HS-5 (cell line): ENCODE measurements around the gene ADIPOR2.

Experiments used
- DNase-seq: peaks from one replicate; pipeline ENCODE4 v3.0.0-alpha.2; 2012; ENCODE audit warnings: low read depth

The ADIPOR2 gene

DNA sequence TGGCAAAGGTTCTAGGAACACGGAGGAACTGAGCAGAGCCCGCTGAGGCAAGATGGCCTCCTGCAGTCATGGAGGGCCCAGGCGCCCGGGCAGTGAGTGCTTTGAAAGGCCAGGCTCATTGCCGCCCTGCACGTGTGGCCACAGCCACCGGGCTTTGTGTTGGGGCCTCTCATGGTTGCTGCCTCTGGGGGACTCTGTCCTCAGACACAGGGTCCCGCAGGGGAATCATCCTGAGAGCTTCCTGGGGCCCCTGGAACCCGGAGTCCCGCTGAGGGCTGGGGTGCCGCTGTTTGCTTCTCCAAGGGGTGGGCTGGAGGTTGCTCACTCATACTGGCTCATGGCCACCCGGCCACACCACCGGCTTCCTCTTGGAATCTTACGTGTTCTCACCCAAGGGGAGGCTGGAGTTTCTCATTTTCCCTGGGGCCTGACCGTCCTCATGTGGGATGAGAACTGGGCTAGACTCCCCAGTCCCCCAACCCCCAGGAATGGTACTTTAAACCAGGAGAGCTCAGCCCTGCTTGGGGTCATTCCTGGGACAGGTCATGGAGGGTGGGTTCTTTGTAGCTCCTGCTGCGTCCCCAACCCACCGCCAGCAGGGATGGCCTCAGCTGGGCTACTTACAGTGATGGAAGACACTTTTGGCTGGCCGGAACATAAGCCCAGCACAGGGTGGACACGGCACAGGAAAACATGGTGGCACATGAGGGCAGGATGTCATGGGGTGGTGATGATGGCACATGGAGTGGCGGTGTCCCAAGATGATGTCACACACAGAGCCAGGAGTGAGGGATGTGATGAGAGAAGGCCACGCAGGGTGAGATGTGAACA is 108.4 kb downstream of the ADIPOR2 start:
- DNase-seq: no peak

DNA sequence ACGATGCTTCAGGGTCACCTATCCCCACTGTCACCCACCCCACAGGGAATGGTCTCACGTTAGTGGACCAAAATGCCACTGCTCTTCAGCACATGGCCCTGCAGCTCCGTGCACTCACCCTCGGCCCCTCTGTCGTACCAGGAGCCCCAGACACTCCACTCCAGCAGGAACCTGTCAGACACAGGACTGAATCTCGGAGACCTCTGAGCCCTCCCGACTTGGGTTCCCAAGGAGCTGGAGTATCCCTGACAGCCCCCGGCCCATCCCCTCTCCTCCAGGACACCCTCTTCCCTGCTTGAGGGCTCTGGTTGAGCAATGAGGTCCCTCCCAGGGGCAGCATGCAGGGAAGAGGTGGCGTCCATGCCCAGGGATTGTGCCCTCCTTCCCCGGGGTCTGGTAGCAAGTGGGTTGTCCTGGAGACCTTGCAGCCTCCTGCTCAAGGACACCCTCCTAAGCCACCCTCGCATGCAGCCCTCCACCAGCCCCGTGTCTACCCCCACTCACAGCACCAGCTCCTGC is 109.1 kb downstream of the ADIPOR2 start:
- no peak for DNase-seq

DNA sequence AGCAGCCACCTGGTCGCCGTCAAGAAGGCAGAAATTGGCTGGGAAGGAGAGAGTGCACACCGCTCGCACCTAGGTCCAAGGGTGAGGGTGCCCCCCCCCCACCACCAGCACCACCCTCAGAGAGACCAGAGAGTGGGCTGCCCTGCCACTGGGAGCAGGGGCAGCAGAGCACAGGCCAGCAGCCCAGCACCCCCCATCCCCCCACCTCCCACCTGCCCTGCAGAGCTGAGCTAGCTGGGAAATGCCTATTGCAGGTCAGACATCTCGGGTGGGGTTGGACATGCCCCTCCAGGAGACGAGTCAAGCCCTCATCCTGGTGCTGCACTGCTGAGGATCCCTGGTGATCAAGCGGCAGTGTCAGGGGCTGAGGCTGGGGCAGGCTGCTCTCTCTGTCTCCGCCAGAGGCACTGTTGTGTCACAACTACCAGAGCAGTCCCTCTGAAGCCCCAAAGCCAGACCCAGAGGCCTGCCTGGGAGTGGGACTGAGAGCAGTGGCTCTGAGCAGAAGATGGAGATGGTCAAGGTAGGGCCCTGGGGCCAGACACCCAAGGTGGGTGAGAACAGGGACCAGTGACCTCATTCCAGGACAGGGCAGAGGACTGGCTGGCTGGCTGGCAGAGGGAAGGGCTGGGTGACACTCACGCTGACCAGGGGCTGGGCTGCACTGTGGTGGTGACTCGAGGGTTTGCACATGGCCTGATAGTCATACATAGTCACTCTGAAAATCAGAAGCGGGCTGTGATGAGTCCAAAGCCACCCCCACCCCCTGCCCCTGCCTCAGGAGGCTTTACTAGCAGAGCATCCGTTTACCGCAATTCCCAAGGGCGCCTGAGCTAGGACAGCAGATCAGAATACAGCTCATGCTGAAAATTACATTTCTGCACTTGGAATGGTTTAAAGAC is 109.8 kb downstream of the ADIPOR2 start:
- DNase-seq: no peak

DNA sequence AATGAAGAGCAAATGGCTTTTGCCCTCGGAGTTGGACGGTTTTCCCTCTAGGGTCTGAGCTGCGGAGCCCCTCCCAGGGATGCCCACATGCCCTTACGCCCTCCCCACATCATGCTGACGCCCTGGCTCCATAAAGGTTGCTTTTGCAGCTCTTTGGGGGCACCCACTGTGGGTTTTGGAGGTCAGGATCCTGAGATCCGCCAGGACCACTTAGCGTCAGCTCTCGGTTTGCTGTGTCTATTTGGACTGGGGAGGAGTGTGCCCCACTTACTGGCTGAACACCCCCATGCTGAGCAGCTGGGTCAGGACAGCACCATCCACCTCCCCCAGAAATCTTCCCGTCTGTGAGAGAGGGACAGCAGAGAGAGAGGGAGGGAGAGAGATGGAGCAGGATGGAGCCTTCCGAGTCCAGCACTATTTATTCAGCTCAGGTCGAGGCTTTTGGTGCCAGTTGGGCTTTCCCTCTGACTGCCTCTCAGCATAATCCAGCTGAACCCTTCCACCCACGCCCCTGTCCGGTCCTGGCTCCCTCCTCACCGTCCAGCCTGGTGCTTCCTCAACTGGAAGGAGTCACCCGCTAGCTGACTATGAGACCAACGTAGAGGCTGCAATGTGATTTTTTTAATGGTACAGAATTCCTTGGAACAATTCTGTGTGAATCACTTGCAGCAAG is 110.6 kb downstream of the ADIPOR2 start:
- no peak for DNase-seq

DNA sequence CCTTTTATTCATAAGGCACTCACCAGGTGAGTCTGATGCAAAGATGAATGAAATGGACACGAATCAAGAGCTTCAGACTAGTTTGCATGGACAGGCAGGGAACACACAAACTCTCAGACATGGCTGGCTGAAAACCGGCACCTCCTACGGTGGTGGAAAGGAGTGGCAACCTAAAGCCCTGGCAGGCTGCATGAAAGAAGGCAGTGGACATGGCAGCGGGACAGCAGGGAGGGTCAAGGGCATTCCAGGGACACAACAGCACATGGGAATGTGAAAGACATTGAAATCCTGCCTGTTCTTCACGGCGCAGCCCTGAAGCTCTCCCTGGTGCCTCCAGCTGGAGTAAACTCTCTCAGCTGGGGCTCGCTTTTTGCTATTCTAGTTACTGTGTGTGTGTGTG is 112.9 kb downstream of the ADIPOR2 start:
- DNase-seq: no peak

DNA sequence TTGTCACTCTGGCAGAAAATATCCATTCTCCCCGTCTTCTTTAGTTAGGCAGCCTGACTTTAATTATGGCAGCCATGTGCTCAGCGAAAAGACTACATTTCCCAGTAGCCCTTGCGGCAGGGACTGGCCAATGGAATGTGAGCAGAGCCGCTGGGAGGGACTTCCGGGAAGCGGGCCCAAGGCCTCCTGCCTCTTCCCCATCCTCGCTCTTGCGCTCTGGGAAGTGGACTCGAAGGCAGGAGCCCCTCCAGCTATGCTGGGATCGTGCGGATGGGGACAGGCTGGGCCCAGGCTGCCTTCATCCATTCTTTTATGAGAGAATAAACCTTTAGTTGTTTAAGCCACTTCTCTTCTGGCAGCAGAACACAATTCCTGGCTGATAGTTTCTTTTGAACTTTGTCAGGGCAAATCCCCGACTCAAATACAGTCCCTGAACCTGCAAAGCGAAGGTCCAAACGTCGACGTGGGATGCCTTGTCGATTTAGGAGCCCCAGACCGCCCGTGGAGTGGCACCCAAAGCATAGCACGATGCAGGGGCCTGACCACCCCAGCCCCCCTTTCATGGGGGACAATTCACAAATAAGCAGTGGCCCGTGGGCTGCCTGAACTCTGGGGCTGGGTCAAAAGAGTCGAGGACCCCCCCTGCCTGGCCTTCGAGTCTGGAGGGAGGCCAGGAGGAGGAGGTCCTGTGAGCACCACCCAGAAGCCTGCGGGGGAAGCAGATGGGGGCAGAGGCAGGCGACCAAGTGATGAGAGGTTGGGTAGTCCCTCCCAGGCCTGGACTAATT is 113.9 kb downstream of the ADIPOR2 start:
- DNase-seq: peak; percentile 54

DNA sequence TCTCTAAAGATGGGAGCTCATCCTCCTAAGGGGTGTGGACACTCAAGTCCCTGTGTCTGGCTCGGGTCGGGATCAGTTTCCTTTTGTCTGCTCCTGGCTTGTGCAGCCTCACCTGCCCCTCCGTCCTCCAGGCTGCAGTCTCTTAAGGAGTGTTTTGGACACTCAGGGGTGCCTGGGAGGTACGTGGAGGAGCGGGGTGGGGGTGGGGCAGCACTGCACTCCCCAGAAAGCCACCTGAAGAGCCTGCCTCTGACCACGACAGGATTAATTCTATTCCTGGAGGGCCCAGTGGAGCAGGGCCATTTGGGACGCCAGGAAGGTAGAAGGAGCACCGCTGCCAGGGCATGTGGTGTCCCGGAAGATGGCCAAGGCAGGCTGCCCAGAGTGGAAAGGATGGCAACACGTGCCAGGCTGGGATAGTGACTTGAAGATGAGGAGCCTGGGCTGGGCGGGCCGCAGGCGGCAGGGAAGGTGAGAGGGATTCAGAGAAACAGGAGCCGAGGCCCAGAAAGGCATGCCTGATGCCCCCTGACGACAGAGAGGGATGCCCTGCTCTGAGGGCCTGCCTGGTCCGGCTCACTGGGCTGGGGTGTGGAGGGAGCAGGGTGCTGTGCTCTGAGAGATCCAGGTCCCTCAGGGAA is 114.7 kb downstream of the ADIPOR2 start:
- DNase-seq: no peak

DNA sequence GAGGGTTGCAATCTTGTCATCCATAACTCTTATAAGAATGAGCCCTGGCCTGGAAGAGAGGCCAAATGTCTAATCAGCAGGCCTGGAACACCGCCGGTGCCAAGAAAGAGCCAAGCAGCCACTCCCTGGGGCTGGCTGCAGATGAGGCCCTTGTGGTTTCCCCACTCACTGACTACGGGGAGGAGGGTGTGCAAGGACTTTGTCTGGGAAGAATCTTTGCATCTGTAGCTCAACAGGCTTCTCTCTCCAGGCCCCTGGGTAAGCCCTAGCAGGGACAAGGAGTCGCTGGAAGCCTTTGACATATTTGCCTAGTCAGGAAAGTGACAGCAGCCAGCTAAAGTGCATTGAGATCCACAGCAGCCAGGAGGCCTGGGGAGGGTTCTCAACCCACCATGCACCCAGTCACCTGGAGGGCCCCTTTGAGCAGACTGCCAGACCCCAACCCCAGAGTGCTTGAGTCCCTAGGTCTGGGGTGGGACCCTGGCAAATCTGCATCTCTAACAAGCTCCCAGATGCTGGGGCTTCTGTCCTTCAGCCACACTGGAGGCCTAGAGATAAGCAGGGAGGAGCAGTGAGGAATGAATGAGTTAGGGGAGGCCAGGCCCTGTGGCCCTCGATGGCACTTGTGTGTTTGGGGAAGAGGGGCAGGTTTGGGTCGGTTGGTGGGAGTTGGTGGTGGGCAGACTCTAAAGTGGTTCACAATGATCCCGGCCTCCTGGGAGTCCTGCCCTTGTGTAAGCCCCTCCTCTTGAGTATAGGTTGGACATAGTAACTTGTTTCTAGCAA is 115.6 kb downstream of the ADIPOR2 start:
- DNase-seq: no peak

DNA sequence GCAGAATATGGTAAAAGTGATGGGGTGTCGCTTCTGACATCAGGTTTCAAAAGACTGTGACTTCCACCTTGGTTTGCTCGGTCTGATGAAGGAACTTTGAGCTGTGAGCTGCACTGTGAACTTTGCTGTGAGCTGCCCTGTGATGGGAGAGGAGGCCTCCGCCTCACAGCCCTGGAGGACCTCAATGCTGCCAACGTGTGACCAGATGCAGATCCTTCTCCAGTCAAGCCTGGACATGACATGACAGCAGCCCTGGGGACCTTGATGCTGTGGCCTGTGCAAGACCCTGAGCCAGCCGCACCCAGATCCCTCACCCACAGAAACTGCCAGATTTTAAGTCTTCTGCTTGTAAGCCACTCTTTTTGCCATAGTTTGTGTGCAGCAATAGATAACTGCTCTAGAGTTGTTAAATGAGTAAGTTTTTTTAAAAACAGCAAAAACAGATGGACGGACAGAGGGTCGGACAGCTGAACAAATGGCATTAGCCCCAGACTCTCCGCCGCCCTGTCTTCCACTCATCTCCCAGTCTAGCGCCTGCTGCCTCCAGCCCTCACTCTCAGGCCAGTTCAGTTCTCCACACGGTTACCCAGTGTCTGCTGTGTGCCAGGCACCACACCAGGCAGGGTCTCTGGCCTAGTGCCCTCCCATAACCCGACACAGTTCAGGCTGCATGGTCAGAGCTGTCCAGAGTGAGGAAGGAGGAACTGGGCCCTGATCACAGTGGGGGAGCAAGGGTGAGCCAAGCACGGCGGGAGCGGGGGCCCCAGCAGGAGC is 116.4 kb downstream of the ADIPOR2 start:
- no peak for DNase-seq

DNA sequence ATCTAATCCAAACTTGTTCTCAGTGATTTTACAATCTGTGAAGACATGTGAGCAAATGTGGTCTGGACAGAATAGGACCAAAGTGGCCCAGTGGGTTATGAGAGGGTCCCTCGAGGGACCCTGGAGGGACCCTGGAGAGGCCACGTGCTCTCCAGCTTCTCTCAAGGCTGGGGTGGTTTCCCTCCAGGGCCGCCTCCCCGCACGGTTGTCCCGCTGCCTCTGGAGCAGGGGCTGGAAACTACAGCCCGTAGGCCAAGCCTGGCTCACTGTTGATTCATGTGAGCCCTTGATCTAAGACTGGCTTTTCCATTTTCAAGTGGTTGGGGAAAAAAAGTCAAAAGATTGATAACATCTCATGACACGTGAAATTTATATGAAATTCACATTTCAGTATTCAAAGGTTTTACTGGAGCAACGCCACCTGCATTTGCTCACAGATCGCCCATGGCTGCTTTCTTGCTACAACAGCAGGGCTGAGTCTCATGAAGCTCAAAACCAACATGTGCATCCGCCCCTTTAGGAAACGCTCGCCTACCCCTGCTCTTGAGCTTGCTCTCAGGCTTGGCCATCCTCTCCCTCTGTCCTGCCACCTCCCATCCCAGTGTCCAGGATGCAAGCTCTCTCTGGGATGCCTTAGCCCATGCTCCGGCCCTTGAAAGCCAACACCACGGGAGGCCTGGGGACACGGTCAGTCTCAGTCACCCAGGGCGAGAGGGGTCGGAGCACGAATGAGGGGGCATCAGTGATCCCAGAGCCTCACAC is 117.3 kb downstream of the ADIPOR2 start:
- no peak for DNase-seq

DNA sequence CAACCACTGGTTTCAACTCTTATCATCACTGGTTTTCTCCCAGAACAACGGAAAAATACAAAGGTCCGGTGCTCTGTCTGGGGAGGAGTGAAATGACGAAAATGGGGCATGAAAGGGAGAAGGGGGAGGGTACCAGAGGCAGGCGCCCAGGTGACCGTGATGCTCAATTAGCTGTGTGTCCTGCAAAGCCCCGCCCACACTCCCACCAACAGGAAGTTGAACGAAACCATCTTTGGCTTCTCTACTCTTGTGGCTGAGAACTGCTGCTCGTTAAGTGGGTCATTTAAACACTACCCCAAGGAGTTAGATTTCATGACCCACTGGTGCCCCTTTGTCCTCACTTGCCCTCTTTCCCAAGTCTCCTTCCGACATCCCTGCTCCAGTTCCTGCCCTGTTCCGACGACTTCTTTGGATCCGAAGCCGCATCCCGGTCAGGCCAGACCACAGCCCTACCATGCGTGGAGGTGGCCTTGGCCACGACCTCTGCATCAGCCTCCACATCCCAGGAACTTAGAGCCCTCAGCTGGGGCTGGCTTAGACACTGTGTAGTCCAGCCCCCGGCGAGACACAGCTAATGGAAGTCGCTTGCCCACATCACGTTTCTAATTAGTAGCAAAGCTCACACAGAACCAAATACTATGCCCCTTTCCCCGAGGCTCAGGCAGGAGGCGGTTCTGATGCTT is 118.1 kb downstream of the ADIPOR2 start:
- DNase-seq: no peak

DNA sequence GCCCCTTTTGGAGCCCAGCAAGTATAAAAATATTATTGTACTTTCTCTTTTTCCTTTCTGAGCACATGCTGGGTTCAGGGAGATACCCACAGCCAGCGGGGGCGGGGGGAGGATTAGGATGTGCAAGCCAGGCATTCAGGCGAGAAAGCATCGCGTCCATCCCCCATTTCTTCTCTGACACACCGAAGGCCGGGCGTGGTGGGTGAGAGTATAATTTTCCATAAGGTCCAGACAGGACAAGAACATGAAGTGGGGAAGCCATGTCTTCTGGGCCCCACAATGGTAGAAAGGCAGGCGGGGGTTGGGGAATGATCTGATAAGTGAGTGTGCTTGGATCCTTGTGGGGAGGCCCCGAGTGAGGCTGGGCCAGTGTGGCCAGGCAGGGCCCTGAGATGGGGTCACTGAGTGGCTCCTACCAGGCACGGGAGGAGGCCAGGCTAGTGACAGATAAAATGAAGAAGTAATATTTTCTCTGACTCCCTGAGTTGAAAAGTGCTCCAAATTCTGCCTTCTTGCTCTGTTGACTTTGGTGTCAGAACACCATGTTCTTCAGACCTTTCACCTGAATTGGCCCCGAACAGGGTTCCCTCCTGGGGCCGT is 118.8 kb downstream of the ADIPOR2 start:
- no peak for DNase-seq

DNA sequence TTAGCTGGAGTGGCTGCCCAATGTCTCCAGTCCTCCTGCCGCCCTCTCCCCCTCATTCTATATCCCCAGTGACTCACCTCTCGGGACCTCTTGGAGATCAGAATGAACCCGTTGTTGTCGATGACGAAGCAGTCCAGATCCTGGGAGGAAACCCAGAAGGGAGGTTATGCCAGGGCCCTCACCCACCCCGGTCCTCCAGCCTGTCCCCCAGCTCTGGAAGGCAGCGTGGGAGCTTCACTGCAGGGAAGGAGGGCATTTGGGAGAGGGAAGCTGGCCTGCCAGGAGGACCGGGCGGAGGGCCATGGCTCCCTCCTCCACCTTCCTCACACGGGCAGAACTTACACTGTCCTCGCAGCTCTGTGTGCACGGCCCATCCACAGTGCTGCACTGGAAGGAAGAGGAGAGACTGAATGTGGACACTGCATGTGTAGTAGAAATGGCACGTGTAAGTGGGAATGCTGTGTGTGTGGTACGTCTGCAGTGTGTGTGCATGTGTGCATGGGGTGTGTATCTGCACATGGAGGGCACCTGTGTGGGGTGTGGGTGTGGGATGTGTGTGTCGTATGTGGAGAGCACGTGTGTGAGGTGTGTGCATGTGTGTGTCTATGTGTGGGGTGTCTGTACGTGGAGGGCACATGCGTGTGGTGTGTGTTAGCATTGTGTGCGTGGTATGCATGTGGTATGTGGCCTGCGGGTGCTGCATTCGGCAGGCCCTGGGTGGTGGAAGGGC is 119.5 kb downstream of the ADIPOR2 start:
- no peak for DNase-seq

DNA sequence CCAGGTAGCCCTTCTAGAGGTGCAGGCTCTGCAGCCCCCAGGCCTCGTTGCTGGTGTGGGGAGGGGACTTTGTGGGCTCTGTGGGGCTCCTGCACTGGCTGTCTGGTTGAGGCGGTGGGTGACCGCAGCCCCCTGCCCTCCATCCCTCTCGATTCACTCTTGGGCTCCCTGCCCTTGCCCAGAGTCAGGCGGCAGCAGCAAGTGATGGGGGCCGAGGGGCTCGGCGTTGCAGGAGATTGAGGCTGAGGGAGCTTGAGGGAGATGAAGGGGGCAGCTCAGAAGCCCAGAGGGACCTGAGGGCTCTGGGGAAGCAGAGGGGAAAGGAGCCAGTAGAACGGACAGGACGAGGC is 120.0 kb downstream of the ADIPOR2 start:
- DNase-seq: no peak

DNA sequence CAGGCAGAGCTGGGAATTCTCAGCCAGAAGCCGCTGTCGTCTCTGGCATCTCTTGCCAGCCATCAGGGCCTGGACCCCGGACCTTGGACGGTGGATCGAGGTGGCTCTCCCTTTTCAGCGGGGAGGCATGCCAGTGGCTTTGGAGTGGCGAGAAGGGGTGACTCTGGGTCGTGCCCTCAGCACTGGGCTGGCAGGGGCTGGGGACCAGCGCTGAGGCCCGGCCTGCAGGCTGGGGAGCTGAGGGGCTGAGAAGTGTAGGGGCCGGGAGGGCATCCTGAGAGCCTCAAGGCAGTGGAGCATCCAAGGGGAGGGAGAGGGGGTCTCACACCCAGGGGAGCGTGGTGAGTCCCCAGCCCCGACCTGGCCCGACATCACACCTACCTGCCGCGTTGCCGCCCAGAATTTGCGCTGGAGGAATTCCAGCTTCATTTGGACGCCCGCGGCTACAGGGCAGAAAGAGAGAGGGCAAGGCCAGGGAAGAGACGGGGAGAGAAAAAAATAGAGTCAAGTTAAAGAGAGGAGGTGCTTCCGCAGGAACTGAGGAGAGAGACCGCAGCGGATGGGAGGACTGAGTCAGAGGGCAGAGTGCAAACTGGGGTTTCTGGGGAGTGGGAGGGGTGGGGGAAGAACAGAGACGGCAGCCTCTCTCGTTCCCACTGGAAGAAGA is 120.5 kb downstream of the ADIPOR2 start:
- DNase-seq: no peak

DNA sequence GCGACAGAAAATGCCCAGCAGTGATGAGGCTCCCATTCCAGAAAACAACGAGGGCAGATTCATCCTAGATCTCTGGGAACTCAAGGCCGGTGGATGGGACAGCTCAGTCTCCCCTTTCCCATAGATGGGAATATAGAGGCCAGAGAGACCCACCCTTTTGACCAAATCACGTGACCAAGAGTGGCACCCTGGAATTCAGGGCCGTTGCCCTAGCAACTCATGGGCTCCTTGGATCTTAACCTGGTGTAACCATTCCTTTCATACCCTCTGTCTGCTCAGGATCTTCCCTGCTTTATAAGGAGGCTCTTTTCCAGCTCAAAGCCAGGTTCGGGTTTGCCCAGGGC is 121.0 kb downstream of the ADIPOR2 start:
- no peak for DNase-seq
